Osteoblast (primary cell): Measurements from ENCODE around the gene FMN1. TPM values are rescaled to one million over a fixed set of nuclear protein-coding genes. Genes with fewer than 3 reads are reported as not detected.

Experiments used
- DNase-seq: peaks from one replicate; pipeline ENCODE4 v3.0.0; 2011; ENCODE audit warnings: low spot score, mixed read lengths; ENCODE audit not compliant: insufficient read length; ENCODE audit errors: missing footprints
- H2AFZ ChIP-seq: 2 replicates; pipeline ENCODE4 v1.6.0; 2011; ENCODE audit warnings: mild to moderate bottlenecking, low read length
- H3K27ac ChIP-seq: 2 replicates; pipeline ENCODE4 v1.5.1; 2011; ENCODE audit warnings: mild to moderate bottlenecking, low read depth, low read length, moderate library complexity
- H3K27me3 ChIP-seq: 2 replicates; pipeline ENCODE4 v1.6.0; 2012; ENCODE audit warnings: mild to moderate bottlenecking, control low read depth, inconsistent platforms, low read length, moderate library complexity; ENCODE audit not compliant: insufficient read depth
- H3K36me3 ChIP-seq: 2 replicates; pipeline ENCODE4 v1.5.1; 2011; ENCODE audit warnings: mild to moderate bottlenecking, low read length, control low read depth, moderate library complexity; ENCODE audit not compliant: insufficient read depth
- H3K4me1 ChIP-seq: 2 replicates; pipeline ENCODE4 v1.5.1; 2011; ENCODE audit warnings: mild to moderate bottlenecking, low read length, control low read depth, moderate library complexity; ENCODE audit not compliant: insufficient read depth
- H3K4me2 ChIP-seq: 2 replicates; pipeline ENCODE4 v1.6.0; 2011; ENCODE audit warnings: mild to moderate bottlenecking, low read length; ENCODE audit not compliant: insufficient read depth
- H3K4me3 ChIP-seq: fragments of 200-600 bp; sonication (generic); 3 replicates; pipeline ENCODE4 v1.5.1; 2012; ENCODE audit warnings: mild to moderate bottlenecking, low read length, inconsistent platforms; ENCODE audit not compliant: insufficient read depth
- H3K79me2 ChIP-seq: 2 replicates; pipeline ENCODE4 v1.6.0; 2012; ENCODE audit warnings: mild to moderate bottlenecking, low read length, control low read depth, inconsistent platforms; ENCODE audit not compliant: insufficient read depth
- H3K9me3 ChIP-seq: 2 replicates; pipeline ENCODE4 v1.5.1; 2011; ENCODE audit warnings: low read depth, low read length, control low read depth
- H4K20me1 ChIP-seq: 2 replicates; pipeline ENCODE4 v1.6.0; 2012; ENCODE audit warnings: mild to moderate bottlenecking, low read length, control low read depth; ENCODE audit not compliant: insufficient read depth
- CTCF ChIP-seq: IDR thresholded peaks from 2 replicates; pipeline ENCODE4 v1.5.1; 2011; ENCODE audit warnings: mild to moderate bottlenecking, low read depth, low read length, moderate library complexity; ENCODE audit errors: extremely low read depth
- total RNA-seq: library from RNA; depleted of rRNA; stranded (reverse); fragments of >200 nt; gene quantifications from 2 replicates; pipeline ENCODE4 v1.2.3, GENCODE V29; 2012

Gene FMN1
- total RNA-seq, 1 donor: 9.0 TPM

- Histone ChIP-seq H3K27ac (no peak overlapping the region), H3K4me1 (no peaks in the 10 kb centered on the region), H3K79me2 (no peaks in the 10 kb centered on the region), H3K27me3 (no peaks in the 10 kb centered on the region), H3K9me3 (no peaks in the 10 kb centered on the region), H2AFZ (no peak overlapping the region), H3K36me3 (no peaks in the 10 kb centered on the region), H3K4me2 (no peak overlapping the region), H3K4me3 (no peak overlapping the region), H4K20me1 (no peaks in the 10 kb centered on the region)
- TF ChIP-seq CTCF: no peak
- DNase-seq: no peak
Measured at GRCh38 chr15:32881528-32881927, 313.0 kb downstream of the FMN1 start.

GRCh38 chr15:32880642-32881041 is 313.9 kb downstream of the FMN1 start:
- peak; percentile 17 for DNase-seq
- no peak overlapping the region for H3K4me2 ChIP-seq
- H3K27me3 ChIP-seq: no peaks in the 10 kb centered on the region
- no peak for TF ChIP-seq CTCF
- H3K36me3 ChIP-seq: no peaks in the 10 kb centered on the region
- H4K20me1 ChIP-seq: no peaks in the 10 kb centered on the region
- no peaks in the 10 kb centered on the region for H3K79me2 ChIP-seq
- H3K9me3 ChIP-seq: no peaks in the 10 kb centered on the region
- no peak overlapping the region for H2AFZ ChIP-seq
- no peak overlapping the region for H3K27ac ChIP-seq
- no peaks in the 10 kb centered on the region for H3K4me1 ChIP-seq
- H3K4me3 ChIP-seq: no peak overlapping the region

- TF ChIP-seq CTCF: no peak
- Histone ChIP-seq H3K4me3 (no peak overlapping the region), H4K20me1 (no peaks in the 10 kb centered on the region), H3K4me1 (no peaks in the 10 kb centered on the region), H3K79me2 (no peaks in the 10 kb centered on the region), H3K4me2 (no peak overlapping the region), H3K36me3 (no peaks in the 10 kb centered on the region), H3K27ac (no peak overlapping the region), H2AFZ (no peak overlapping the region), H3K9me3 (no peaks in the 10 kb centered on the region), H3K27me3 (no peaks in the 10 kb centered on the region)
- DNase-seq: no peak
Measured at GRCh38 chr15:32879980-32880379, 314.5 kb downstream of the FMN1 start.

GRCh38 chr15:32878869-32879805 is 315.4 kb downstream of the FMN1 start:
- no peaks in the 10 kb centered on the region for H3K36me3 ChIP-seq
- H2AFZ ChIP-seq: no peak overlapping the region
- no peaks in the 10 kb centered on the region for H3K79me2 ChIP-seq
- no peak for DNase-seq
- H3K4me3 ChIP-seq: no peak overlapping the region
- peak overlapping the region; percentile 1 for H3K27ac ChIP-seq
- H4K20me1 ChIP-seq: no peaks in the 10 kb centered on the region
- no peaks in the 10 kb centered on the region for H3K27me3 ChIP-seq
- no peaks in the 10 kb centered on the region for H3K9me3 ChIP-seq
- TF ChIP-seq CTCF: no peak
- no peaks in the 10 kb centered on the region for H3K4me1 ChIP-seq
- H3K4me2 ChIP-seq: no peak overlapping the region
